Upper lobe of left lung (tissue), 6 donors: ENCODE measurements around the gene DAPK1. TPM values are rescaled to one million over a fixed set of nuclear protein-coding genes. Genes with fewer than 3 reads are reported as not detected.
"Not testable (repeated sequence)": the region's sequence is repeated elsewhere in the genome, so short reads cannot be mapped to it uniquely, and the experiment has no call there.

Experiments
- ATAC-seq, 2 donors: fragments of 200-7000 bp; cut with Tn5 transposase; one replicate each; pipeline ENCODE4 v1.9.1; 2022; ENCODE audit warnings: mild to moderate bottlenecking in 2 of 2, moderate library complexity in 2 of 2; ENCODE audit not compliant: low FRiP score in 2 of 2
- DNase-seq, 2 donors: peaks; one replicate each; pipeline ENCODE4 v3.0.0-alpha.2; 2019 to 2020
- H3K27ac ChIP-seq, 4 donors: fragments of 200-600 bp; sonication (generic); one replicate each; pipeline ENCODE4 v1.5.1; 2016 to 2019
- H3K27me3 ChIP-seq, 4 donors: fragments of 200-600 bp; sonication (generic); one replicate each; pipeline ENCODE4 v1.5.1; 2017 to 2019
- H3K36me3 ChIP-seq, 4 donors: fragments of 200-600 bp; sonication (generic); one replicate each; pipeline ENCODE4 v1.5.1; 2016 to 2019
- H3K4me1 ChIP-seq, 4 donors: fragments of 200-600 bp; sonication (generic); one replicate each; pipeline ENCODE4 v1.5.1; 2018 to 2019
- H3K4me3 ChIP-seq, 4 donors: fragments of 200-600 bp; sonication (generic); one replicate each; pipeline ENCODE4 v1.5.1; 2017 to 2019; ENCODE audit warnings: mild to moderate bottlenecking in 2 of 4, moderate library complexity in 1 of 4
- H3K9me3 ChIP-seq, 4 donors: fragments of 200-600 bp; sonication (generic); one replicate each; pipeline ENCODE4 v1.5.1; 2018 to 2019
- EP300 ChIP-seq, 4 donors: sonication (generic); formaldehyde crosslinking; IDR thresholded peaks; one replicate each; pipeline ENCODE4 v1.5.1; 2017; ENCODE audit warnings: antibody characterized with exemption in 4 of 4, control low read depth in 2 of 4
- POLR2A ChIP-seq, 4 donors: fragments of 450-650 bp; IDR thresholded peaks; one replicate each; pipeline ENCODE4 v1.5.1; 2016 to 2017; ENCODE audit warnings: antibody characterized with exemption in 4 of 4, mild to moderate bottlenecking in 2 of 4
- POLR2AphosphoS5 ChIP-seq, 2 donors: sonication (generic); formaldehyde crosslinking; IDR thresholded peaks; one replicate each; pipeline ENCODE4 v1.5.1; 2017; ENCODE audit warnings: antibody characterized with exemption in 2 of 2
- WGBS, 2 donors: methylation state at CpG; one replicate each; pipeline ENCODE4 v1.1.5; 2017 to 2018; 5-methylcytosine and 5-hydroxymethylcytosine counted together
- total RNA-seq, 6 donors: library from RNA; depleted of rRNA in 4 of 6; stranded (reverse); fragments of >200 nt in 4 of 6; gene quantifications; one replicate each; pipeline versions ENCODE4 v1.1.0 to v1.2.1, GENCODE V29; 2016 to 2021
- TF ChIP-seq, protein P1 (sequence below), 6 experiments: fragments of 450-650 bp in 4 of 6; fragments of 200-600 bp in 2 of 6; sonication (generic) in 2 of 6; IDR thresholded peaks; one replicate each; pipeline ENCODE4 v1.5.1; 2016 to 2019; ENCODE audit warnings: antibody characterized with exemption in 6 of 6
- donor health status: DM: no; HTN: no; CAD: no; lungs with moderate emphysema.
- donor health status: DM: no; HTN: yes; CAD: no; lungs with severe emphysema.

The DAPK1 gene
- total RNA-seq, 6 donors from 2014 or later, result 125 to 334 (median 213) TPM

DNA sequence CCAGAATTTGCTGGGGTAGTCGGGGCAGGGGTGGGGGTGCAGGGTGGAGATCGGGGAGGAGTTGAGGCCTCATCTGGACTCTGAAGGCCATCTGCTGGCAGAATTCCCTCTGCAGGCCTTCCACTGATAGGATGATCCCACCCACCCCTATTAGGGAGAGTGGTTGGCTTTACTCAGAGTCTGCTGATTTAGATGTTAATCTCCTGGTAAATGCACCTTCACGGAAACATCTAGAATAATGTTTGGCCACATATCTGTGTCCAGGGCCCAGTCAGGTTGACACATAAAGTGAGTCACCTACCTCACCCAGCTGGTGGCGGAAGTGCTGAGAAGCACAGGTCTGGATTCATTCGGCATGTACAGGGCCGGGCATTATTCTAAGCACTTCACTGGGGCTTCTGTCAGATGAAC lies 50.0 kb downstream of the DAPK1 start:
- no peaks in the 10 kb centered on the region for H3K27me3 ChIP-seq
- no peak for TF ChIP-seq POLR2A (IDR thresholded peaks at IDR 0.05)
- H3K9me3 ChIP-seq, result no peaks in the 10 kb centered on the region
- peaks cover 0 to 3% (median 0%) of the 10 kb centered on the region in 4 donors for H3K36me3 ChIP-seq
- no peaks in the 10 kb centered on the region for H3K4me1 ChIP-seq
- peak in 1 of 2 donors; percentile 7 for ATAC-seq
- 83 to 85% methylated on average over 6 of the region's 6 CpGs for WGBS, 2 donors
- DNase-seq, result no peak
- no peak overlapping the region for H3K4me3 ChIP-seq
- no peak overlapping the region for H3K27ac ChIP-seq

DNA sequence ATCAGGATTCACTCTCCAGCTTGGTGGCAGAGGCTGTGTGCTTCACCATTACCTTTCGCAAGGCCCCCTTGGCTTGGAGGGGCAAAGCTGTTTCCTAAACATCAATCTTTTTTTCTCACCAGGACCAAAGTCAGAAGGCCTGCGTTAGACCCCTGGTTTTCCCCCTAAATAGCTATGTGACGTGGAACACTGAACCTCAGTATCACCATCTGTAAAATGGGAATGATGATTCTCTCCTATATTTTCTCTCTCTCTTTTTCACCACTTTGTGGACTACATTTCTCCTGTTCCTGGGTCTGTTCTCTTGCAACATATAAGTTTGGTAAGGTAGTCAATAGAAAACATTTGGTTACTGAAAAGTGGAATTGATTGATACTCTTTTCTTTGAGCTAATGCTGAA lies 50.5 kb downstream of the DAPK1 start:
- Histone ChIP-seq H3K4me3 (no peak overlapping the region), H3K27ac (no peak overlapping the region), H3K9me3 (no peaks in the 10 kb centered on the region), H3K4me1 (no peaks in the 10 kb centered on the region), H3K27me3 (no peaks in the 10 kb centered on the region), H3K36me3 (peaks cover 0 to 3% (median 0%) of the 10 kb centered on the region in 4 donors)
- DNase-seq (no peak), ATAC-seq (no peak)
- no peak for TF ChIP-seq POLR2AphosphoS5 (IDR thresholded peaks at IDR 0.05)
- TF ChIP-seq, protein P1, sequence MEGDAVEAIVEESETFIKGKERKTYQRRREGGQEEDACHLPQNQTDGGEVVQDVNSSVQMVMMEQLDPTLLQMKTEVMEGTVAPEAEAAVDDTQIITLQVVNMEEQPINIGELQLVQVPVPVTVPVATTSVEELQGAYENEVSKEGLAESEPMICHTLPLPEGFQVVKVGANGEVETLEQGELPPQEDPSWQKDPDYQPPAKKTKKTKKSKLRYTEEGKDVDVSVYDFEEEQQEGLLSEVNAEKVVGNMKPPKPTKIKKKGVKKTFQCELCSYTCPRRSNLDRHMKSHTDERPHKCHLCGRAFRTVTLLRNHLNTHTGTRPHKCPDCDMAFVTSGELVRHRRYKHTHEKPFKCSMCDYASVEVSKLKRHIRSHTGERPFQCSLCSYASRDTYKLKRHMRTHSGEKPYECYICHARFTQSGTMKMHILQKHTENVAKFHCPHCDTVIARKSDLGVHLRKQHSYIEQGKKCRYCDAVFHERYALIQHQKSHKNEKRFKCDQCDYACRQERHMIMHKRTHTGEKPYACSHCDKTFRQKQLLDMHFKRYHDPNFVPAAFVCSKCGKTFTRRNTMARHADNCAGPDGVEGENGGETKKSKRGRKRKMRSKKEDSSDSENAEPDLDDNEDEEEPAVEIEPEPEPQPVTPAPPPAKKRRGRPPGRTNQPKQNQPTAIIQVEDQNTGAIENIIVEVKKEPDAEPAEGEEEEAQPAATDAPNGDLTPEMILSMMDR (IDR thresholded peaks at IDR 0.05), result no peak
- no peak for TF ChIP-seq POLR2A (IDR thresholded peaks at IDR 0.05)
- TF ChIP-seq EP300 (IDR thresholded peaks at IDR 0.05), result no peak
- WGBS, 2 donors, result 83 to 91% methylated on average over 3 of the region's 3 CpGs

DNA sequence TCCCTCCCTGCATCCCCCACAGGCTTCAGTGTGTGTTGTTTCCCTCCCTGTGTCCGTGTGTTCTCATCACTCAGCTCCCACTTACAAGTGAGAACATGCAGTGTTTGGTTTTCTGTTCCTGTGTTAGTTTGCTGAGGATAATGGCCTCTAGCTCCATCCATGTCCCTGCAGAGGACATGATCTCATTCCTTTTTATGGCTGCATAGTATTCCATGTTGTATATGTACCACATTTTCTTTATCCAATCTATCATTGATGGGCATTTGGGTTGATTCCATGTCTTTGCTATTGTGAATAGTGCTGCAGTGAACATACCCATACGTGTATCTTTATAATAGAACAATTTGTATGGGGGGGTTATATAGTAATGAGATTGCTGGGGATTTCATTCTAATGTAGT lies 51.4 kb downstream of the DAPK1 start:
- not testable (repeated sequence) for H3K27me3 ChIP-seq, DNase-seq, H3K4me1 ChIP-seq, H3K4me3 ChIP-seq, H3K27ac ChIP-seq, H3K36me3 ChIP-seq, H3K9me3 ChIP-seq, ATAC-seq
- 92 to 96% methylated on average over 2 of the region's 2 CpGs for WGBS, 2 donors

GRCh38 chr9:87549791-87550190 lies 52.1 kb downstream of the DAPK1 start:
- H3K27me3 ChIP-seq, result no peaks in the 10 kb centered on the region
- peaks cover 0 to under 1% (median 0%) of the 10 kb centered on the region in 4 donors for H3K36me3 ChIP-seq
- WGBS, 2 donors, result 74 to 87% methylated on average over 7 of the region's 7 CpGs
- H3K4me1 ChIP-seq, result peaks cover 8 to 14% (median 11%) of the 10 kb centered on the region in 4 donors
- no peaks in the 10 kb centered on the region for H3K9me3 ChIP-seq
- no peak for ATAC-seq
- H3K4me3 ChIP-seq, result no peak overlapping the region
- no peak for TF ChIP-seq POLR2AphosphoS5 (IDR thresholded peaks at IDR 0.05)
- TF ChIP-seq POLR2A (IDR thresholded peaks at IDR 0.05), result no peak
- TF ChIP-seq, protein P1 (IDR thresholded peaks at IDR 0.05), result no peak
- no peak for TF ChIP-seq EP300 (IDR thresholded peaks at IDR 0.05)
- DNase-seq, result no peak
- no peak overlapping the region for H3K27ac ChIP-seq

- ATAC-seq (no peak), DNase-seq (no peak)
- 89 to 96% methylated on average over 5 of the region's 5 CpGs for WGBS, 2 donors
- TF ChIP-seq POLR2AphosphoS5 (IDR thresholded peaks at IDR 0.05) (no peak), POLR2A (IDR thresholded peaks at IDR 0.05) (no peak), EP300 (IDR thresholded peaks at IDR 0.05) (no peak)
- TF ChIP-seq, protein P1 (IDR thresholded peaks at IDR 0.05), result no peak
- peaks cover 9 to 20% (median 13%) of the 10 kb centered on the region in 4 donors for H3K4me1 ChIP-seq
- no peak overlapping the region for H3K4me3 ChIP-seq
- no peaks in the 10 kb centered on the region for H3K9me3 ChIP-seq
- no peaks in the 10 kb centered on the region for H3K27me3 ChIP-seq
- no peaks in the 10 kb centered on the region for H3K36me3 ChIP-seq
- H3K27ac ChIP-seq, result no peak overlapping the region
Measured at GRCh38 chr9:87550253-87550954, 52.7 kb downstream of the DAPK1 start.

GRCh38 chr9:87551772-87552217 lies 54.1 kb downstream of the DAPK1 start:
- TF ChIP-seq, protein P1 (IDR thresholded peaks at IDR 0.05), result no peak
- TF ChIP-seq EP300 (IDR thresholded peaks at IDR 0.05) (no peak), POLR2A (IDR thresholded peaks at IDR 0.05) (no peak), POLR2AphosphoS5 (IDR thresholded peaks at IDR 0.05) (no peak)
- H3K36me3 ChIP-seq, result no peaks in the 10 kb centered on the region
- H3K9me3 ChIP-seq, result no peaks in the 10 kb centered on the region
- DNase-seq, result no peak
- no peak overlapping the region for H3K4me3 ChIP-seq
- H3K27me3 ChIP-seq, result no peaks in the 10 kb centered on the region
- H3K27ac ChIP-seq, result no peak overlapping the region
- WGBS, 2 donors, result 87 to 94% methylated on average over 7 to 10 of the region's 10 CpGs
- ATAC-seq, result no peak
- peaks cover 19 to 33% (median 24%) of the 10 kb centered on the region in 4 donors for H3K4me1 ChIP-seq
